Heart left ventricle (tissue), 16 donors: ENCODE data around the gene FCER1G. TPM values are rescaled to one million over a fixed set of nuclear protein-coding genes. Genes with fewer than 3 reads are reported as not detected.

Experiments
- ATAC-seq, 4 donors: fragments of 200-7000 bp; cut with Tn5 transposase; one replicate each; pipeline ENCODE4 v1.9.1; 2020 to 2022; ENCODE audit warnings: moderate library complexity in 4 of 4, mild to moderate bottlenecking in 3 of 4, moderate number of reproducible peaks in 1 of 4
- DNase-seq, 5 donors: peaks; one replicate each; pipeline ENCODE4 v3.0.0-alpha.2; 2020
- H3K27ac ChIP-seq, 12 donors: fragments of 200-600 bp; sonication (generic) in 4 of 12; one replicate each; pipeline versions ENCODE4 v1.5.0 to v1.8.0; 2016 to 2022; ENCODE audit warnings: mild to moderate bottlenecking in 2 of 12
- H3K27me3 ChIP-seq, 9 donors: fragments of 200-600 bp; sonication (generic) in 2 of 9; one replicate each; pipeline versions ENCODE4 v1.5.1 to v1.8.0; 2016 to 2022; ENCODE audit warnings: mild to moderate bottlenecking in 3 of 9
- H3K36me3 ChIP-seq, 9 donors: fragments of 200-600 bp; sonication (generic) in 2 of 9; one replicate each; pipeline versions ENCODE4 v1.5.0 to v1.8.0; 2018 to 2022; ENCODE audit warnings: mild to moderate bottlenecking in 2 of 9
- H3K4me1 ChIP-seq, 12 donors: fragments of 200-600 bp; sonication (generic) in 4 of 12; one replicate each; pipeline versions ENCODE4 v1.5.0 to v1.8.0; 2016 to 2022; ENCODE audit warnings: mild to moderate bottlenecking in 3 of 12
- H3K4me3 ChIP-seq, 12 donors: fragments of 200-600 bp; sonication (generic) in 4 of 12; one replicate each; pipeline versions ENCODE4 v1.5.0 to v1.8.0; 2017 to 2022; ENCODE audit warnings: mild to moderate bottlenecking in 9 of 12, moderate library complexity in 4 of 12
- H3K9me3 ChIP-seq, 12 donors: fragments of 200-600 bp; sonication (generic) in 4 of 12; one replicate each; pipeline versions ENCODE4 v1.5.0 to v1.8.0; 2016 to 2022; ENCODE audit warnings: mild to moderate bottlenecking in 1 of 12
- POLR2A ChIP-seq, 2 donors: fragments of 450-650 bp; IDR thresholded peaks; one replicate each; pipeline ENCODE4 v1.6.1; 2017; ENCODE audit warnings: antibody characterized with exemption in 2 of 2, mild to moderate bottlenecking in 2 of 2, moderate library complexity in 2 of 2
- WGBS, 4 donors: extraction: QIAGEN DNeasy Blood & Tissue Kit in 2 of 4; methylation state at CpG; one replicate each; pipeline versions ENCODE4 v1.1.5 to v1.1.7; 2013 to 2018; 5-methylcytosine and 5-hydroxymethylcytosine counted together
- intact Hi-C, 10 donors: fragments of 100-400 bp; cut with DNase I; formaldehyde crosslinking; loops; one replicate each; pipeline versions ENCODE4 v1.11.1 to v1.14.2; 2022
- polyA plus RNA-seq, 2 donors: library from polyadenylated mRNA; stranded (reverse); fragments of 200-250 nt; gene quantifications; one replicate each; pipeline ENCODE4 v1.2.3, GENCODE V29; 2013
- total RNA-seq, 9 donors: library from RNA; depleted of rRNA in 2 of 9; stranded (reverse); fragments of >200 nt in 2 of 9; fragmentation: NEBNext Ultra II Directional in 3 of 9; extraction: Animal tissue kit (Norgen Biotek cat#: 25700) in 3 of 9; gene quantifications; one replicate each; pipeline versions ENCODE4 v1.1.0 to v1.2.4, GENCODE V29; 2016 to 2023
- TF ChIP-seq, protein P1 (sequence below), 12 donors: fragments of 200-600 bp; sonication (generic) in 4 of 12; IDR thresholded peaks; one replicate each; pipeline versions ENCODE4 v1.5.0 to v1.8.0; 2018 to 2022; ENCODE audit warnings: antibody characterized with exemption in 12 of 12, mild to moderate bottlenecking in 5 of 12
- donor health status: ischemic (EF 13 %, LVEDD 7.1; RV severe dilation, severe dysfunction).
- donor health status: healthy with polysubstance abuse.
- donor health status: DM: no; HTN: yes; CAD: no.
- donor health status: DM: no; HTN: no; CAD: no.
- donor health status: ischemic (EF 25% LVEDD 6.9; RV normal size, moderate dysfunction).
- donor health status: ischemic (EF 25% LVEDD 5.7; RV mildly dilated, moderate dysfunction).
- donor health status: healthy.
- donor health status: DM: yes; HTN: yes; CAD: no.
- donor health status: ischemic (EF 35%, LVEDD 5.7; RV mildly dilated, moderate dysfunction).
- donor health status: nonischemic (EF 11% LVEDD 7.7; RV severe dilation, severe dysfunction).
- donor health status: DM: yes; HTN: yes; CAD: no.
- donor health status: PGD.
- donor health status: ischemic (EF 29% LVEDD 5.4; RV normal size, mild dysfunction).
- donor health status: nonischemic (EF 23%, LVEDD 6.1; RV moderate dilation, normal function).

FCER1G gene
- total and polyA plus RNA-seq, 11 donors, result 2.9 to 157 (median 17.1) TPM

DNA sequence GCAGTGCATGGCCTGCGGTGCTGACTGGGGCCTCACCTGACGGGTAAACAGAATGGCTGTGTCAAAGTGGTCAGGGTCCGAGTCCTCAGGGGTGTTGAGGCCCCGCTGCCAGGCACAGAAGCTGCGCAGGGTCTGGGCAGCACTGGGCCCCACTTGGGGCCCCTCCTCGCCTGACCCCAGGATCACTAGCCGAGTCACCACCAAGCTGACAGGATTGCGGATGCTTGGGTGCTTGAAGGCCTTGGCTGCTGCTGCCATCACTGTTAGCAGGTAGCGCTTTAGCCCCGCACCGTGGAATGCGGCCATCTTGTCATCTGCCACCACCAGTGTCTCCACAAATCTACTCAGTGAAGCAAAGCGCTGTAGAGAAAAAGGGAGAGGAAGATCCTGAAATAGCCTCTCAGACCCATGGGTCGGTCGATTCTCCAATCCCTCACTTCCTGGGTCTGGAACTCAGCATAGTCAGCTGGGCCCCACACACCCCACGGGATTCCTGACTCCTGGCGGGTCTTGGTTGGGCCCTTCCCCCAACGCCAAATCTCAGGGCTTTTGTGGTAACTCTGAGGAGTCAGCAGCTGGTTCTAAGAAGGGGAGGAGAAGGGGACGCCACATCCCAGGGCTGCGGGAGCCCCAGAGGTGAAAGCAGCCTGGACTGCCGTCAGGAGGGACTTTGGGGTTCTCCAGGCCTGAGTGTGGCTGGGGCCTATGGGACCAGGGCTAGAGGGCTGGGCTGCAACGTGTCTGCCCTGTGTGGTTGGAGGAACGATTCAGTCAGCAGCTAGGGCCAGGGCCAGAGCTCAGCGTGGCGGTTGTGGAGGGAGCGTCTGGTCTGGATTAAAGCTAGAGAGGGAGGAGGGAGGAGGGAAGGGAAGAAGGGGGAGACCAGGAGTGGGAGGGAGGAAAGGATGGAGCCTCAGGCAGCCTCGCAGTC lies 18.3 kb upstream of the FCER1G start:
- Histone ChIP-seq H3K4me1 (peaks cover 0 to 92% (median 71%) of the 10 kb centered on the region in 12 donors), H3K27me3 (no peaks in the 10 kb centered on the region), H3K9me3 (no peaks in the 10 kb centered on the region), H3K36me3 (peaks cover 0 to 40% (median 3%) of the 10 kb centered on the region in 9 donors), H3K4me3 (peak overlapping the region; percentile 13 to 62 (median 56)), H3K27ac (peak overlapping the region in 10 of 12 donors; percentile 93 to 99 (median 96))
- no peak for TF ChIP-seq POLR2A (IDR thresholded peaks at IDR 0.05)
- TF ChIP-seq, protein P1, sequence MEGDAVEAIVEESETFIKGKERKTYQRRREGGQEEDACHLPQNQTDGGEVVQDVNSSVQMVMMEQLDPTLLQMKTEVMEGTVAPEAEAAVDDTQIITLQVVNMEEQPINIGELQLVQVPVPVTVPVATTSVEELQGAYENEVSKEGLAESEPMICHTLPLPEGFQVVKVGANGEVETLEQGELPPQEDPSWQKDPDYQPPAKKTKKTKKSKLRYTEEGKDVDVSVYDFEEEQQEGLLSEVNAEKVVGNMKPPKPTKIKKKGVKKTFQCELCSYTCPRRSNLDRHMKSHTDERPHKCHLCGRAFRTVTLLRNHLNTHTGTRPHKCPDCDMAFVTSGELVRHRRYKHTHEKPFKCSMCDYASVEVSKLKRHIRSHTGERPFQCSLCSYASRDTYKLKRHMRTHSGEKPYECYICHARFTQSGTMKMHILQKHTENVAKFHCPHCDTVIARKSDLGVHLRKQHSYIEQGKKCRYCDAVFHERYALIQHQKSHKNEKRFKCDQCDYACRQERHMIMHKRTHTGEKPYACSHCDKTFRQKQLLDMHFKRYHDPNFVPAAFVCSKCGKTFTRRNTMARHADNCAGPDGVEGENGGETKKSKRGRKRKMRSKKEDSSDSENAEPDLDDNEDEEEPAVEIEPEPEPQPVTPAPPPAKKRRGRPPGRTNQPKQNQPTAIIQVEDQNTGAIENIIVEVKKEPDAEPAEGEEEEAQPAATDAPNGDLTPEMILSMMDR (IDR thresholded peaks at IDR 0.05), result no peak
- DNase-seq, result peak; percentile 54 to 72 (median 58)
- WGBS, 4 donors, result 66 to 72% (median 69%) methylated on average over 23 to 27 of the region's 27 CpGs
- peak in 2 of 4 donors; percentile 0 to 1 for ATAC-seq
- intact Hi-C loops, result loop anchor here in 1 of 10 donors (10.0 kb wide), 1 partner anchor 188 kb away; no protein-coding TSS in a partner anchor

DNA sequence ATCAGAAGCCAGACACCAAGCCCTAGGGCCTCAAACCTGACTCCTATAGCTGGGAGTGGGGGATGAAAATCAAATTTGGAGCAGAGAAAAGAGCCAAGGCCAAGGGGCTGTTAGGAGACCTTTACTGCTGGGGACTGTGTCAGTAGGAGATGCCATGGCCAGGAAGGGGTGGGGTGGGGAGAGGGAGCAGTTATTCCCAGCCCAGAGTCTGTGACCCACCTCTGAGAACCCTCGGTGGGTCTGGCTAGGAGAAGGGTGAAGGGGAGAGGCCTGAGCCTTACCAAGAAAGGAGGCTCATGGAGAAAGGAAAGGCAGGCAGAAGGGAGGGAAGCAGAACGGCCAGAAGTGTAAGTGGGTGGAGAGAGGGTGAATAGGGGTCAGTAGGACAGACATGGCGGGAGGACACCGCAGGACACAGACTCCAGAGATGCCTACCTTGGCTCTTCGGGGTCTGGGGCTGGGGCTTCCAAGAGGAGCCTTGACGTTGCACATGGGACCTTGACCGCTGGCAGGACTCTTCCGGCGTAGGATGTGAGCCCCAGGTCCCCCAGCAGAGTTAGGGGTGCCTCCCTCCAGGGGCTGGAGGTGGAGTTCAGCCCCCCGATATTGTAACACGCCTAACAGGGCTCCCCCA lies 17.4 kb upstream of the FCER1G start:
- peaks cover 0 to 89% (median 66%) of the 10 kb centered on the region in 12 donors for H3K4me1 ChIP-seq
- no peaks in the 10 kb centered on the region for H3K27me3 ChIP-seq
- peak overlapping the region; percentile 93 to 99 (median 97) for H3K27ac ChIP-seq
- ATAC-seq, result no peak
- H3K36me3 ChIP-seq, result peaks cover 0 to 34% (median 0%) of the 10 kb centered on the region in 9 donors
- WGBS, 4 donors, result 58 to 66% (median 60%) methylated on average over 11 of the region's 11 CpGs
- H3K4me3 ChIP-seq, result peak overlapping the region; percentile 13 to 62 (median 56)
- DNase-seq, result peak in 1 of 5 donors; percentile 63
- no peak for TF ChIP-seq POLR2A (IDR thresholded peaks at IDR 0.05)
- TF ChIP-seq, protein P1 (IDR thresholded peaks at IDR 0.05), result no peak
- H3K9me3 ChIP-seq, result no peaks in the 10 kb centered on the region
- intact Hi-C loops, result loop anchor here in 1 of 10 donors (10.0 kb wide), 1 partner anchor 187 kb away; no protein-coding TSS in a partner anchor

- no peaks in the 10 kb centered on the region for H3K9me3 ChIP-seq
- peak overlapping the region; percentile 93 to 99 (median 97) for H3K27ac ChIP-seq
- DNase-seq (peak in 4 of 5 donors; percentile 49 to 71 (median 52)), ATAC-seq (no peak)
- peak overlapping the region; percentile 13 to 62 (median 56) for H3K4me3 ChIP-seq
- WGBS, 4 donors, result 23 to 33% (median 26%) methylated on average over 17 to 20 of the region's 20 CpGs
- H3K27me3 ChIP-seq, result no peaks in the 10 kb centered on the region
- peaks cover 3 to 89% (median 66%) of the 10 kb centered on the region in 12 donors for H3K4me1 ChIP-seq
- no peak for TF ChIP-seq POLR2A (IDR thresholded peaks at IDR 0.05)
- TF ChIP-seq, protein P1 (IDR thresholded peaks at IDR 0.05), result peak in 1 of 12 donors; percentile 8
- intact Hi-C loops, result loop anchor here in 1 of 10 donors (10.0 kb wide), 1 partner anchor 186 kb away; no protein-coding TSS in a partner anchor
- H3K36me3 ChIP-seq, result peaks cover 0 to 30% (median 0%) of the 10 kb centered on the region in 9 donors
Measured at GRCh38 chr1:161198194-161198896, 16.8 kb upstream of the FCER1G start.
